K562 (cell line): ENCODE results near the gene UBA52. TPM values are rescaled to one million over a fixed set of nuclear protein-coding genes. Genes with fewer than 3 reads are reported as not detected.

Experiments used
- ATF1 ChIP-seq, 2 experiments: fragments of 450-650 bp in 1 of 2; IDR thresholded peaks; 2 replicates each; pipeline ENCODE4 v1.6.1; 2016; ENCODE audit warnings: missing compliant biosample characterization in 1 of 2, missing genetic modification characterization in 1 of 2
- ATF7 ChIP-seq: fragments of 450-650 bp; IDR thresholded peaks from 2 replicates; pipeline ENCODE4 v1.7.1; 2014; ENCODE audit warnings: mild to moderate bottlenecking, moderate library complexity
- COPS2 ChIP-seq: fragments of 450-650 bp; conservative IDR thresholded peaks from 2 replicates; pipeline ENCODE4 v1.6.1; 2016; ENCODE audit warnings: mild to moderate bottlenecking, moderate library complexity
- ELF4 ChIP-seq: fragments of 450-650 bp; formaldehyde crosslinking; IDR thresholded peaks from 2 replicates; pipeline ENCODE4 v1.4.0; 2022; ENCODE audit warnings: missing genetic modification characterization
- FOXP1 ChIP-seq: sonication (generic); formaldehyde crosslinking; IDR thresholded peaks from 2 replicates; pipeline ENCODE4 v1.8.0; 2022; ENCODE audit warnings: mild to moderate bottlenecking, missing genetic modification reagents
- HDAC8 ChIP-seq: fragments of 450-650 bp; IDR thresholded peaks from 2 replicates; pipeline ENCODE4 v1.6.1; 2016; ENCODE audit warnings: mild to moderate bottlenecking, missing genetic modification characterization, moderate library complexity, missing compliant biosample characterization
- HNRNPH1 ChIP-seq: fragments of 200-400 bp; formaldehyde crosslinking; optimal IDR thresholded peaks from 2 replicates; pipeline ENCODE3; 2017; ENCODE audit warnings: low read depth, mild to moderate bottlenecking, low read length, moderate library complexity
- HNRNPK ChIP-seq: fragments of 200-400 bp; formaldehyde crosslinking; IDR thresholded peaks from one replicate; pipeline ENCODE4 v1.6.1; 2018; ENCODE audit warnings: mild to moderate bottlenecking, low read depth, low read length; ENCODE audit not compliant: poor library complexity, severe bottlenecking
- HNRNPLL ChIP-seq: fragments of 200-400 bp; formaldehyde crosslinking; IDR thresholded peaks from 2 replicates; pipeline ENCODE4 v1.6.1; 2017; ENCODE audit warnings: low read length, low read depth, mild to moderate bottlenecking; ENCODE audit not compliant: poor library complexity, severe bottlenecking
- KLF6 ChIP-seq: fragments of 250-450 bp; sonication (Bioruptor Pico); IDR thresholded peaks from 2 replicates; pipeline ENCODE4 v1.4.0; 2020; ENCODE audit warnings: mild to moderate bottlenecking, moderate library complexity, borderline replicate concordance
- L3MBTL2 ChIP-seq: fragments of 450-650 bp; IDR thresholded peaks from 2 replicates; pipeline ENCODE4 v1.6.1; 2016; ENCODE audit warnings: mild to moderate bottlenecking, moderate library complexity
- MAFK ChIP-seq: IDR thresholded peaks from 2 replicates; pipeline ENCODE4 v1.6.1; 2011; ENCODE audit warnings: low read length, improper control_type of control experiment
- NR2C1 ChIP-seq, 2 experiments: fragments of 450-650 bp; IDR thresholded peaks; 2 replicates each; pipeline ENCODE4 v1.6.1; 2017; ENCODE audit warnings: mild to moderate bottlenecking in 2 of 2, antibody characterized with exemption in 1 of 2, inconsistent platforms in 1 of 2, missing compliant biosample characterization in 1 of 2, missing genetic modification characterization in 1 of 2
- POLR2B ChIP-seq: fragments of 450-650 bp; IDR thresholded peaks from 2 replicates; pipeline ENCODE4 v1.6.1; 2018; ENCODE audit warnings: low read depth; ENCODE audit not compliant: partially characterized antibody
- PTRF ChIP-seq: fragments of 450-650 bp; IDR thresholded peaks from 2 replicates; pipeline ENCODE4 v1.6.1; 2016; ENCODE audit warnings: mild to moderate bottlenecking, missing genetic modification characterization, missing compliant biosample characterization
- RCOR1 ChIP-seq, 2 experiments: IDR thresholded peaks; 2 replicates each; pipeline ENCODE4 v1.6.1; 2012; ENCODE audit warnings: low read depth in 2 of 2, low read length in 2 of 2, borderline replicate concordance in 1 of 2, improper control_type of control experiment in 1 of 2
- SOX6 ChIP-seq: fragments of 450-650 bp; IDR thresholded peaks from 2 replicates; pipeline ENCODE4 v1.6.1; 2014; ENCODE audit warnings: mild to moderate bottlenecking
- SREBF1 ChIP-seq: fragments of 150-350 bp; IDR thresholded peaks from 2 replicates; pipeline ENCODE4 v1.6.1; 2014; ENCODE audit warnings: antibody characterized with exemption, low read depth, low read length, borderline replicate concordance
- ZBTB33 ChIP-seq: sonication (generic); formaldehyde crosslinking; IDR thresholded peaks from 2 replicates; pipeline ENCODE4 v1.8.1; 2023; ENCODE audit warnings: mild to moderate bottlenecking, missing genetic modification reagents
- ZNF165 ChIP-seq: fragments of 250-450 bp; sonication (Bioruptor Pico); IDR thresholded peaks from 2 replicates; pipeline ENCODE4 v1.4.0; 2020; ENCODE audit warnings: borderline replicate concordance
- ZNF232 ChIP-seq: sonication (generic); formaldehyde crosslinking; IDR thresholded peaks from 2 replicates; pipeline ENCODE4 v1.8.0; 2022; ENCODE audit warnings: mild to moderate bottlenecking, missing genetic modification reagents
- ZNF3 ChIP-seq: fragments of 250-450 bp; sonication (Bioruptor Pico); IDR thresholded peaks from 2 replicates; pipeline ENCODE4 v1.5.0; 2021; ENCODE audit warnings: mild to moderate bottlenecking, moderate library complexity
- ZNF668 ChIP-seq: fragments of 250-450 bp; sonication (Bioruptor Pico); IDR thresholded peaks from 2 replicates; pipeline ENCODE4 v1.8.0; 2022; ENCODE audit warnings: mild to moderate bottlenecking, inconsistent platforms
- ZNF695 ChIP-seq: fragments of 450-650 bp; formaldehyde crosslinking; IDR thresholded peaks from 2 replicates; pipeline ENCODE4 v1.4.0; 2020; ENCODE audit warnings: mild to moderate bottlenecking, moderate library complexity
- ZNF717 ChIP-seq: fragments of 250-450 bp; sonication (Bioruptor Pico); IDR thresholded peaks from 2 replicates; pipeline ENCODE4 v1.5.0; 2021
- ZSCAN32 ChIP-seq: fragments of 450-650 bp; formaldehyde crosslinking; IDR thresholded peaks from 2 replicates; pipeline ENCODE4 v1.4.0; 2020; ENCODE audit warnings: mild to moderate bottlenecking, moderate library complexity
- polyA plus RNA-seq, 8 experiments: library from polyadenylated mRNA; depleted of rRNA in 4 of 8; stranded (reverse) in 5 of 8; unstranded in 3 of 8; fragments of >200 nt; fragmentation: Nextera tagmentation in 2 of 8; fragmentation: Illumina TruSeq in 1 of 8; extraction: Ambion mirVana in 2 of 8; extraction: Trizol in 1 of 8; gene quantifications; 2 replicates each; pipeline versions ENCODE4 v1.2.1 to v1.2.3, GENCODE V29; 2011 to 2014; ENCODE audit warnings: inconsistent platforms in 1 of 8, missing spikeins in 1 of 8
- total RNA-seq, 7 experiments: library from RNA; depleted of rRNA in 6 of 7; stranded (reverse); fragments of >200 nt in 6 of 7; fragmentation: Illumina TruSeq in 2 of 7; extraction: Trizol in 2 of 7; gene quantifications; 2 replicates each; pipeline versions ENCODE4 v1.2.1 to v1.2.3, GENCODE V29; 2011 to 2021; ENCODE audit warnings: low replicate concordance in 1 of 7
- TF ChIP-seq, protein P1 (sequence below): fragments of 450-650 bp; IDR thresholded peaks from 2 replicates; pipeline ENCODE4 v1.6.1; 2018; ENCODE audit warnings: mild to moderate bottlenecking, low read depth; ENCODE audit not compliant: partially characterized antibody
- TF ChIP-seq, protein P2 (sequence below): fragments of 250-450 bp; sonication (Bioruptor Pico); IDR thresholded peaks from 2 replicates; pipeline ENCODE4 v1.9.0; 2021; ENCODE audit warnings: mild to moderate bottlenecking

UBA52 gene
- total and polyA plus RNA-seq, 9 of the 15 experiments (the other 6 are each of a cell fraction or from before 2014, with no cell fraction given): 1,110 to 2,751 (median 1,733) TPM

DNA sequence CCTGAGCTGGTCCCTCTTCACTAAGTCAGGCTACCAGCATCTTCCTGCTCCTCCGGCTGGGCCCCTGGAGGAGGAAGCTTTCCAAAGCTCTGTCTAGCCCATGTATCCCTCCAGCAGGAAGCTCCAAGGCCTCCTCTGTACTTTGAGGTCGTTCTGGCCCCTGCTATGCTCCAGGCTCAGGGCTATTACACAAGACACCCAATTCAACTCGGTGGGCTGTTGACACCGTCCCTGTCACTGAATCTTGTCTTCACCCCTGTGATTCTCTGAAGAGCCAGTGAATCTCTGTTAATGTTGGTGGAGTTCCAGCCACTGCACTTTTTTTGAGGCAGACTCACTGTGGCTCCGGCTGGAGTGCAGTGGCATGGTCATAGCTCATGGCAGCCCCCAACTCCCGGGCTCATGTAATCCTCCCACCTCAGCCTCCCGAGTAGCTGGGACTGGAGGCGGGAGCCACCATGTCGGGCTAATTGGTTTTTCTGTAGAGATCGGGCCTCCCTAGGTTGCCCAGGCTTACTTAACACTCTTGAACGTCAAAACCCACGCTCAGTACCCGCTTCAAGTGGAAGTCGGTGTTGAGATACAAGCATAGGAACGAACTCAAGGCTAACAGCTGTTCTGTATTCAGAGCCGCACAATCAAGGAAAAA is 16.4 kb downstream of the UBA52 start (continued):
- TF ChIP-seq ZBTB33 (CRISPR knock-in tag): no peak
- TF ChIP-seq HNRNPLL: no peak
- TF ChIP-seq ZNF717 (CRISPR knock-in tag): no peak
- TF ChIP-seq L3MBTL2: peak; percentile 35; the same call in 1 of the 2 replicates
- TF ChIP-seq ZNF165 (CRISPR knock-in tag): no peak
- TF ChIP-seq RCOR1 (IDR thresholded peaks at IDR 0.05; ENCODE audit: borderline replicate concordance in 1 of 2, low read depth in 2 of 2, low read length in 2 of 2): no peak
- TF ChIP-seq ATF1 (CRISPR knock-in tag; IDR thresholded peaks at IDR 0.05): no peak
- no peak for TF ChIP-seq ATF1 (tag; IDR thresholded peaks at IDR 0.05)
- peak; percentile 57; the same call in 1 of the 2 replicates for TF ChIP-seq FOXP1 (CRISPR knock-in tag)
- TF ChIP-seq ZNF668: no peak
- TF ChIP-seq ZNF695 (CRISPR knock-in tag): no peak
- no peak for TF ChIP-seq PTRF (tag)
- TF ChIP-seq ZNF232: no peak
- no peak for TF ChIP-seq SREBF1
- TF ChIP-seq, protein P1, sequence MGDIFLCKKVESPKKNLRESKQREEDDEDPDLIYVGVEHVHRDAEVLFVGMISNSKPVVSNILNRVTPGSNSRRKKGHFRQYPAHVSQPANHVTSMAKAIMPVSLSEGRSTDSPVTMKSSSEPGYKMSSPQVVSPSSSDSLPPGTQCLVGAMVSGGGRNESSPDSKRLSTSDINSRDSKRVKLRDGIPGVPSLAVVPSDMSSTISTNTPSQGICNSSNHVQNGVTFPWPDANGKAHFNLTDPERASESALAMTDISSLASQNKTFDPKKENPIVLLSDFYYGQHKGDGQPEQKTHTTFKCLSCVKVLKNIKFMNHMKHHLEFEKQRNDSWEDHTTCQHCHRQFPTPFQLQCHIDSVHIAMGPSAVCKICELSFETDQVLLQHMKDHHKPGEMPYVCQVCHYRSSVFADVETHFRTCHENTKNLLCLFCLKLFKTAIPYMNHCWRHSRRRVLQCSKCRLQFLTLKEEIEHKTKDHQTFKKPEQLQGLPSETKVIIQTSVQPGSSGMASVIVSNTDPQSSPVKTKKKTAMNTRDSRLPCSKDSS: no peak
- TF ChIP-seq COPS2: no peak
- no peak for TF ChIP-seq ZNF3 (CRISPR knock-in tag)
- no peak for TF ChIP-seq ZSCAN32
- TF ChIP-seq HNRNPK: no peak
- 0 out of 2 replicates have a peak, but pooled peaks have one; percentile 14 for TF ChIP-seq ELF4 (CRISPR knock-in tag)
- TF ChIP-seq, protein P2, sequence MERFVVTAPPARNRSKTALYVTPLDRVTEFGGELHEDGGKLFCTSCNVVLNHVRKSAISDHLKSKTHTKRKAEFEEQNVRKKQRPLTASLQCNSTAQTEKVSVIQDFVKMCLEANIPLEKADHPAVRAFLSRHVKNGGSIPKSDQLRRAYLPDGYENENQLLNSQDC (CRISPR knock-in tag): no peak
- no peak for TF ChIP-seq MAFK
- TF ChIP-seq KLF6 (CRISPR knock-in tag): no peak
- TF ChIP-seq NR2C1 (IDR thresholded peaks at IDR 0.05): no peak
- TF ChIP-seq NR2C1 (tag; IDR thresholded peaks at IDR 0.05): peak; percentile 53
- no peak for TF ChIP-seq SOX6
- TF ChIP-seq ATF7: no peak
- TF ChIP-seq POLR2B: no peak
- TF ChIP-seq HDAC8 (tag): no peak
- TF ChIP-seq HNRNPH1: no peak
